T-cell (primary cell): Measurements from ENCODE around the gene TAF1C. TPM values are rescaled to one million over a fixed set of nuclear protein-coding genes. Genes with fewer than 3 reads are reported as not detected.

ENCODE experiments used
- ATAC-seq, 4 experiments: fragments of 200-7000 bp in 3 of 4; fragments of 150-1000 bp in 1 of 4; cut with Tn5 transposase; replicated peaks in 1 of 4; 1 replicate in 3 of 4; 2 replicates in 1 of 4; pipeline ENCODE4 v1.10.0; 2021; ENCODE audit warnings: moderate library complexity in 3 of 4, mild to moderate bottlenecking in 2 of 4, moderate number of reproducible peaks in 1 of 4
- CTCF ChIA-PET, 2 donors: fragments of 300-600 bp; sonication (Branson Sonifier 250); formaldehyde crosslinking; loops; one replicate each; lab custom pipeline; 2022; ENCODE audit warnings: antibody characterized with exemption in 2 of 2; lab: Charles Lee
- POLR2A ChIA-PET, 2 donors: fragments of 300-600 bp; sonication (Branson Sonifier 250); formaldehyde crosslinking; loops; one replicate each; lab custom pipeline; 2022; ENCODE audit warnings: antibody characterized with exemption in 2 of 2; lab: Charles Lee
- DNase-seq, 35 experiments: peaks; one replicate each; pipeline versions ENCODE4 v3.0.0 to v3.0.0-alpha.2; 2013 to 2023
- H3K27ac ChIP-seq: one replicate; pipeline ENCODE4 v1.5.1; 2013; ENCODE audit warnings: low read length
- H3K27me3 ChIP-seq, 2 experiments: replicated peaks in 1 of 2; 1 replicate in 1 of 2; 2 replicates in 1 of 2; pipeline versions ENCODE4 v1.6.1 to v1.7.0; 2013; ENCODE audit warnings: low read length in 1 of 2, mixed read lengths in 1 of 2; ENCODE audit not compliant: control insufficient read depth in 2 of 2, insufficient read depth in 2 of 2; ENCODE audit errors: extremely low read depth in 1 of 2
- H3K36me3 ChIP-seq, 2 donors: 1 replicate in 1 of 2; 2 replicates in 1 of 2; pipeline versions ENCODE4 v1.6.1 to v1.7.0; 2013; ENCODE audit warnings: low read length in 1 of 2; ENCODE audit not compliant: control insufficient read depth in 2 of 2, insufficient read depth in 1 of 2; ENCODE audit errors: extremely low read depth in 1 of 2
- H3K4me1 ChIP-seq, 2 experiments: 1 replicate in 1 of 2; 2 replicates in 1 of 2; pipeline versions ENCODE4 v1.6.1 to v1.7.0; 2013; ENCODE audit warnings: low read length in 2 of 2, mixed read lengths in 1 of 2; ENCODE audit not compliant: insufficient read depth in 2 of 2, control insufficient read depth in 1 of 2; ENCODE audit errors: extremely low read depth in 1 of 2
- H3K4me3 ChIP-seq, 2 donors: 1 replicate in 1 of 2; 2 replicates in 1 of 2; pipeline versions ENCODE4 v1.5.1 to v1.7.0; 2013; ENCODE audit warnings: mild to moderate bottlenecking in 2 of 2, low read length in 1 of 2, moderate library complexity in 1 of 2; ENCODE audit not compliant: control insufficient read depth in 1 of 2; ENCODE audit errors: extremely low read depth in 1 of 2
- H3K9me3 ChIP-seq: 2 replicates; pipeline ENCODE4 v1.7.0; 2013
- H3K27ac Mint-ChIP-seq, 2 donors: one replicate each; pipeline ENCODE4 v1.8.0; 2020 to 2021; ENCODE audit warnings: mild to moderate bottlenecking in 2 of 2, mixed read lengths in 2 of 2
- H3K27me3 Mint-ChIP-seq, 2 donors: one replicate each; pipeline ENCODE4 v1.8.0; 2021 to 2022; ENCODE audit warnings: mixed read lengths in 2 of 2
- H3K36me3 Mint-ChIP-seq: one replicate; pipeline ENCODE4 v1.8.0; 2021; ENCODE audit warnings: mixed read lengths
- H3K4me1 Mint-ChIP-seq, 3 donors: one replicate each; pipeline ENCODE4 v1.8.0; 2020 to 2022; ENCODE audit warnings: mixed read lengths in 3 of 3, mild to moderate bottlenecking in 1 of 3
- H3K4me3 Mint-ChIP-seq, 3 donors: one replicate each; pipeline ENCODE4 v1.8.0; 2020 to 2022; ENCODE audit warnings: mild to moderate bottlenecking in 3 of 3, mixed read lengths in 3 of 3, moderate library complexity in 3 of 3
- H3K9me3 Mint-ChIP-seq, 3 donors: one replicate each; pipeline ENCODE4 v1.8.0; 2020 to 2022; ENCODE audit warnings: mixed read lengths in 3 of 3
- WGBS: methylation state at CpG from one replicate; pipeline ENCODE4 v1.1.5; 2013; ENCODE audit warnings: missing lambda C conversion rate; ENCODE audit not compliant: insufficient coverage; 5-methylcytosine and 5-hydroxymethylcytosine counted together
- total RNA-seq, 35 experiments: library from RNA in 6 of 35; stranded (reverse) in 6 of 35; fragments of 120-200 nt in 1 of 35; gene quantifications; one replicate each; pipeline versions ENCODE4 v1.2.1 to v1.2.4 and lab custom pipeline; 2013 to 2026

The TAF1C gene
- total RNA-seq, 5 donors from 2014 or later (not counting 1 experiment from before 2014, with no cell fraction given) = 81.9 to 97.6 (median 92.8) TPM

- Mint-ChIP-seq H3K9me3 (no peaks in the 10 kb centered on the region), H3K4me1 (no peaks in the 10 kb centered on the region), H3K27me3 (peaks cover 16 to 38% of the 10 kb centered on the region in 2 donors), H3K27ac (no peak overlapping the region), H3K36me3 (no peaks in the 10 kb centered on the region), H3K4me3 (no peak overlapping the region)
- H3K36me3 ChIP-seq = no peaks in the 10 kb centered on the region
- H3K9me3 ChIP-seq = no peaks in the 10 kb centered on the region
- H3K27ac ChIP-seq = no peak overlapping the region
- WGBS = 96% methylated on average over 10 of the region's 11 CpGs
- H3K27me3 ChIP-seq = peaks cover 2 to 49% of the 10 kb centered on the region in 2 experiments
- no peak overlapping the region for H3K4me3 ChIP-seq
- POLR2A ChIA-PET = no interaction called here
- no peak for ATAC-seq
- CTCF ChIA-PET = interaction anchor here in 1 of 2 donors (0.6 kb wide), 1 partner anchor 15 kb away, joined by 4 read pairs; no protein-coding TSS in a partner anchor
- no peak for DNase-seq
- H3K4me1 ChIP-seq = no peaks in the 10 kb centered on the region
Measured at GRCh38 chr16:84229471-84229870, 42.6 kb upstream of the TAF1C start.

GRCh38 chr16:84228256-84228838 lies 41.5 kb upstream of the TAF1C start:
- Histone ChIP-seq H3K27ac (no peak overlapping the region), H3K4me1 (no peaks in the 10 kb centered on the region), H3K4me3 (no peak overlapping the region), H3K27me3 (peaks cover 2 to 50% of the 10 kb centered on the region in 2 experiments), H3K36me3 (no peaks in the 10 kb centered on the region), H3K9me3 (no peaks in the 10 kb centered on the region)
- ATAC-seq (no peak), DNase-seq (no peak)
- Mint-ChIP-seq H3K4me1 (no peaks in the 10 kb centered on the region), H3K36me3 (no peaks in the 10 kb centered on the region), H3K27ac (no peak overlapping the region), H3K9me3 (no peaks in the 10 kb centered on the region), H3K27me3 (peaks cover 16 to 38% of the 10 kb centered on the region in 2 donors), H3K4me3 (no peak overlapping the region)
- CTCF ChIA-PET = no interaction called here
- 40% methylated on average over 14 of the region's 18 CpGs for WGBS
- POLR2A ChIA-PET = no interaction called here

GRCh38 chr16:84227548-84227947 lies 40.7 kb upstream of the TAF1C start:
- Histone ChIP-seq H3K27me3 (peaks cover 0 to 54% of the 10 kb centered on the region in 2 experiments), H3K4me1 (no peaks in the 10 kb centered on the region), H3K36me3 (no peaks in the 10 kb centered on the region), H3K27ac (no peak overlapping the region), H3K4me3 (no peak overlapping the region), H3K9me3 (no peaks in the 10 kb centered on the region)
- CTCF ChIA-PET = no interaction called here
- POLR2A ChIA-PET = no interaction called here
- ATAC-seq (no peak), DNase-seq (no peak)
- no peaks in the 10 kb centered on the region for H3K4me1 Mint-ChIP-seq
- H3K9me3 Mint-ChIP-seq = no peaks in the 10 kb centered on the region
- H3K27me3 Mint-ChIP-seq = peaks cover 16 to 40% of the 10 kb centered on the region in 2 donors
- 80% methylated on average over 5 of the region's 6 CpGs for WGBS
- H3K36me3 Mint-ChIP-seq = no peaks in the 10 kb centered on the region
- H3K27ac Mint-ChIP-seq = no peak overlapping the region
- H3K4me3 Mint-ChIP-seq = no peak overlapping the region

GRCh38 chr16:84226026-84226425 lies 39.2 kb upstream of the TAF1C start:
- no peak overlapping the region for H3K27ac Mint-ChIP-seq
- H3K27ac ChIP-seq = no peak overlapping the region
- H3K4me3 ChIP-seq = no peak overlapping the region
- no peaks in the 10 kb centered on the region for H3K4me1 ChIP-seq
- ChIA-PET POLR2A (no interaction called here), CTCF (no interaction called here)
- H3K36me3 ChIP-seq = no peaks in the 10 kb centered on the region
- no peaks in the 10 kb centered on the region for H3K4me1 Mint-ChIP-seq
- no peaks in the 10 kb centered on the region for H3K9me3 Mint-ChIP-seq
- DNase-seq (no peak), ATAC-seq (no peak)
- no peak overlapping the region for H3K4me3 Mint-ChIP-seq
- peaks cover 12 to 44% of the 10 kb centered on the region in 2 donors for H3K27me3 Mint-ChIP-seq
- no peaks in the 10 kb centered on the region for H3K9me3 ChIP-seq
- peaks cover 0 to 55% of the 10 kb centered on the region in 2 experiments for H3K27me3 ChIP-seq
- H3K36me3 Mint-ChIP-seq = no peaks in the 10 kb centered on the region
- WGBS = 60% methylated on average over 2 of the region's 8 CpGs

GRCh38 chr16:84225571-84225970 lies 38.7 kb upstream of the TAF1C start:
- H3K4me1 Mint-ChIP-seq = no peaks in the 10 kb centered on the region
- H3K36me3 ChIP-seq = no peaks in the 10 kb centered on the region
- no peaks in the 10 kb centered on the region for H3K9me3 ChIP-seq
- H3K27ac ChIP-seq = no peak overlapping the region
- no peak overlapping the region for H3K4me3 ChIP-seq
- H3K9me3 Mint-ChIP-seq = no peaks in the 10 kb centered on the region
- DNase-seq (no peak), ATAC-seq (no peak)
- H3K27ac Mint-ChIP-seq = no peak overlapping the region
- H3K36me3 Mint-ChIP-seq = no peaks in the 10 kb centered on the region
- ChIA-PET POLR2A (no interaction called here), CTCF (no interaction called here)
- no peak overlapping the region for H3K4me3 Mint-ChIP-seq
- peaks cover 0 to 51% of the 10 kb centered on the region in 2 experiments for H3K27me3 ChIP-seq
- H3K4me1 ChIP-seq = no peaks in the 10 kb centered on the region
- peaks cover 12 to 39% of the 10 kb centered on the region in 2 donors for H3K27me3 Mint-ChIP-seq
- WGBS = 96% methylated on average over 5 of the region's 7 CpGs

- H3K4me1 ChIP-seq = no peaks in the 10 kb centered on the region
- peaks cover 0 to 48% of the 10 kb centered on the region in 2 experiments for H3K27me3 ChIP-seq
- peaks cover 12 to 37% of the 10 kb centered on the region in 2 donors for H3K27me3 Mint-ChIP-seq
- H3K4me3 Mint-ChIP-seq = no peak overlapping the region
- no peak overlapping the region for H3K4me3 ChIP-seq
- ChIA-PET CTCF (no interaction called here), POLR2A (no interaction called here)
- H3K36me3 ChIP-seq = no peaks in the 10 kb centered on the region
- ATAC-seq (no peak), DNase-seq (no peak)
- no peak overlapping the region for H3K27ac Mint-ChIP-seq
- no peak overlapping the region for H3K27ac ChIP-seq
- no peaks in the 10 kb centered on the region for H3K9me3 ChIP-seq
- WGBS = 75% methylated on average over 2 of the region's 3 CpGs
- no peaks in the 10 kb centered on the region for H3K9me3 Mint-ChIP-seq
- H3K36me3 Mint-ChIP-seq = no peaks in the 10 kb centered on the region
- no peaks in the 10 kb centered on the region for H3K4me1 Mint-ChIP-seq
Measured at GRCh38 chr16:84225126-84225525, 38.3 kb upstream of the TAF1C start.
